ENCODE data around the gene DYNLL2.

DYNLL2 gene

DNA sequence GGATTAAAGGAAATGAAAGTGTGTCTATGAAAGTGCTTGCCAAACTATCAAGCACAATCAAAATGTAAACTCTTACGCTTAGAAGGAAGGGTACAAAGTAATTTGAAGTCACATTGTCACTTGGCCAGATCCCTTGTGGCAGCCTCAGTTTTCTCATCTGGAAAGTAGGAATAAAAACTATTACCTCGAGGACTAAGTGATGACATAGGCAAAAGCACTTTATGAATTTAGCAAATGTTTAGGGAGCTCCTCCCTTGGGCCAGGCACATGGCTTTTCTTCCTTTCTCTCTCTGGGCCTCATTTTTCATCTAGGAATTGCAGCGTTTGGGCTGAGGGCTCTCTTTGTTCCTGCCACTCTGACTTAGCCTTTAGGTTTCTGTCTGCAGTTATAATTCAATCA lies 28.5 kb downstream of the DYNLL2 start:
- DNase-seq, result no peak
- Histone ChIP-seq H3K36me3 (no peaks in the 10 kb centered on the region), H3K9me3 (ENCODE audit: severe bottlenecking) (peaks cover 5% of the 10 kb centered on the region), H3K4me3 (ENCODE audit: low read depth, low read length) (no peak overlapping the region), H3K27ac (no peak overlapping the region), H3K27me3 (ENCODE audit: insufficient read depth, low read depth, severe bottlenecking) (no peaks in the 10 kb centered on the region)
- TF ChIP-seq, protein P1, sequence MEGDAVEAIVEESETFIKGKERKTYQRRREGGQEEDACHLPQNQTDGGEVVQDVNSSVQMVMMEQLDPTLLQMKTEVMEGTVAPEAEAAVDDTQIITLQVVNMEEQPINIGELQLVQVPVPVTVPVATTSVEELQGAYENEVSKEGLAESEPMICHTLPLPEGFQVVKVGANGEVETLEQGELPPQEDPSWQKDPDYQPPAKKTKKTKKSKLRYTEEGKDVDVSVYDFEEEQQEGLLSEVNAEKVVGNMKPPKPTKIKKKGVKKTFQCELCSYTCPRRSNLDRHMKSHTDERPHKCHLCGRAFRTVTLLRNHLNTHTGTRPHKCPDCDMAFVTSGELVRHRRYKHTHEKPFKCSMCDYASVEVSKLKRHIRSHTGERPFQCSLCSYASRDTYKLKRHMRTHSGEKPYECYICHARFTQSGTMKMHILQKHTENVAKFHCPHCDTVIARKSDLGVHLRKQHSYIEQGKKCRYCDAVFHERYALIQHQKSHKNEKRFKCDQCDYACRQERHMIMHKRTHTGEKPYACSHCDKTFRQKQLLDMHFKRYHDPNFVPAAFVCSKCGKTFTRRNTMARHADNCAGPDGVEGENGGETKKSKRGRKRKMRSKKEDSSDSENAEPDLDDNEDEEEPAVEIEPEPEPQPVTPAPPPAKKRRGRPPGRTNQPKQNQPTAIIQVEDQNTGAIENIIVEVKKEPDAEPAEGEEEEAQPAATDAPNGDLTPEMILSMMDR (IDR thresholded peaks at IDR 0.05; ENCODE audit: low read depth, low read length), result no peak

DNA sequence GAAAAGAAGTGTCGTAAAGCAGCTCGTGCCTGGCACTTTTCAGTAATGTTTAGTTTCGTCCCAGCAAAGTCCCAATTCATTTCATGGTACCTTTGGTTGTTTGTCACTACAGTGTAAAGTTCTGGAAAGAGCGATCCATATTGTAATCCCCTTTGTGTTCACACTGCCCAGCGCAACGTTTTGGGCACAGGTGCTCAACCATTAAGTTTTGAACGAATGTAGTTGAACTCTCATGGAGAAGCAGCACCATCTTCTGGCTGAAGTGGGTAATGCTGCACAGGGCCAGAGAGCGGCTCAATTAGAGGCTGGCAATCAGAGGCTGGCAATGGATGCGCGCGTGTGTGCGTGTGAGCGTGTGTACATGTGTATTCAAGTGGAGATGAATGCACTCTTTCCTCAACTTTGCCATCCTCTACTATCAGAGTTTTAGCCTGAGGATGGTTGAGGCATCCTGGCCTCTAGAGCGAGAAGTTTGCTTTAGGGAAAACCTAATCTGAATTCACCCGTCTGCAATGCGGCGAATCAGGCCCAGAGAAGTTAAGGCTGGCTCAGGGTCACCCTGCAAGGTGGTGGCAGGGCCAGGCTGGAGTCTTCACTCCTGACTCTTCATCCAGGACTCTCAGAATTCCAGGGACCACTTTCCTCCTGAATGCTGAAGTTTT lies 29.9 kb downstream of the DYNLL2 start:
- H3K27ac ChIP-seq, result no peak overlapping the region
- no peaks in the 10 kb centered on the region for H3K27me3 ChIP-seq (ENCODE audit: insufficient read depth, low read depth, severe bottlenecking)
- peak; percentile 88 for DNase-seq
- H3K4me3 ChIP-seq (ENCODE audit: low read depth, low read length), result no peak overlapping the region
- TF ChIP-seq, protein P1 (IDR thresholded peaks at IDR 0.05; ENCODE audit: low read depth, low read length), result peak; percentile 96
- H3K9me3 ChIP-seq (ENCODE audit: severe bottlenecking), result no peaks in the 10 kb centered on the region
- H3K36me3 ChIP-seq, result no peaks in the 10 kb centered on the region

DNA sequence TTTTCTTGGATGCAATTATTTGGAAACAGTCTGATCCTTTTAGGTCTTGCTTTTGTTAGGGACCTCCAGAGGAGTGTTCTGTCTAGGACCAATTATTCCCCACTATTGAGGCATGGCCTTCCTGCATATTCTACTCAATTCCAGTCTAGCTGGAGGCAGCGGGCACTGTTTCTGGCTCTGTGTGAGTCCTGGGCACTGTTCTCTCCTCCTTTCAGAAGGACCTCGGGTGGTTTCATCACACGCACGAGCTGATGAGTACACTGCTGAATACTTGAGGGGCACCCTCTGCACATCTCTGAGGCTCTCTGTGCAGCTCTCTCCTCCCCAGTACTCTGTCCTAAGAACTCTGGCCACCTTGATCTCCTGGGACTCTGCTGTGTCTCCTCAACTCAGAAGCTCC lies 30.7 kb downstream of the DYNLL2 start:
- no peaks in the 10 kb centered on the region for H3K27me3 ChIP-seq (ENCODE audit: insufficient read depth, low read depth, severe bottlenecking)
- TF ChIP-seq, protein P1 (IDR thresholded peaks at IDR 0.05; ENCODE audit: low read depth, low read length), result no peak
- H3K9me3 ChIP-seq (ENCODE audit: severe bottlenecking), result no peaks in the 10 kb centered on the region
- no peaks in the 10 kb centered on the region for H3K36me3 ChIP-seq
- H3K4me3 ChIP-seq (ENCODE audit: low read depth, low read length), result no peak overlapping the region
- H3K27ac ChIP-seq, result no peak overlapping the region
- no peak for DNase-seq

DNA sequence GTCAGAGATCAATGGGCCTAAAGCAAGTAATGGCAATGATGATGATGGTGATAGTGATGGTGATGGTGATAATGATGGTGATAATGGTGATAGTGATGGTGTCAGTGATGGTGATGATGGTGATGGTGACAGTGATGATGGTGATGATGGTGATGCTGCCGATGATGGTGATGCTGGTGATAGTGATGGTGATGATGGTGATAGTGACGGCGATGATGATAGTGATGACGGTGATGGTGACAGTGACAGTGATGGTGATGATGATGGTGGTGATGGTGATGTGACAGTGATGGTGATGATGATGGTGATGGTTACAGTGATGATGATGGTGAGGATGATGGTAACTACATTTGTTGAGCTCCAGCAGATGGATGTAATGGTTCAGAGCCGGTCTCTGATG lies 34.2 kb downstream of the DYNLL2 start:
- Histone ChIP-seq H3K9me3 (ENCODE audit: severe bottlenecking) (no peaks in the 10 kb centered on the region), H3K27me3 (ENCODE audit: insufficient read depth, low read depth, severe bottlenecking) (no peaks in the 10 kb centered on the region), H3K4me3 (ENCODE audit: low read depth, low read length) (no peak overlapping the region), H3K36me3 (no peaks in the 10 kb centered on the region), H3K27ac (no peak overlapping the region)
- DNase-seq, result no peak
- TF ChIP-seq, protein P1 (IDR thresholded peaks at IDR 0.05; ENCODE audit: low read depth, low read length), result no peak

DNA sequence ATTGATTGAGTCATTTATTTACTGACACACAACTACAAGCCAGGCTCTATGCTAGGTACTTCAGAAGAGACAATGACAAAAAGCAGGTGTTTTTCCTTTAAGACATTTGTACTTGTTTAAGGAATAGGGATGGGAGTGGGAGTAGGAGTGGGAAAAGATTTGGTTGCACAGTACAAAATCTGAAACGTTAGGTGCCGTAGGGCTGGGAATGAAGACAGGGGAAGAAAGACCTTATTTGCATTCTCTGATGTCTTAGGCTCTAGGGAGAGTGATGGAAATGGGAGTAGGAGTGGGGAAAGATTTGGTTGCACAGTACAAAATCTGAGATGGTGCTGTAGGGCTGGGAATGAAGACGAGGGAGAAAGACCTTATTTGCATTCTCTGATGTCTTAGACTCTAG lies 36.3 kb downstream of the DYNLL2 start:
- Histone ChIP-seq H3K36me3 (no peaks in the 10 kb centered on the region), H3K4me3 (ENCODE audit: low read depth, low read length) (no peak overlapping the region), H3K27ac (no peak overlapping the region), H3K9me3 (ENCODE audit: severe bottlenecking) (no peaks in the 10 kb centered on the region), H3K27me3 (ENCODE audit: insufficient read depth, low read depth, severe bottlenecking) (no peaks in the 10 kb centered on the region)
- no peak for DNase-seq
- TF ChIP-seq, protein P1 (IDR thresholded peaks at IDR 0.05; ENCODE audit: low read depth, low read length), result no peak

All from WERI-Rb-1 (cell line).